HAP-1 (cell line): ENCODE data around the gene SYCE3.
A peak's percentile ranks its signal among the peaks of the same experiment; 100 is the strongest.

ENCODE experiments used
- DNase-seq, 2 experiments: peaks; one replicate each; pipeline ENCODE4 v3.0.0-alpha.2; 2016 to 2020; ENCODE audit warnings: low spot score in 2 of 2
- H3K27me3 ChIP-seq: fragments of 250-450 bp; sonication (Bioruptor Pico); 2 replicates; pipeline ENCODE4 v1.5.1; 2020; ENCODE audit warnings: low read depth, mild to moderate bottlenecking, moderate library complexity
- H3K36me3 ChIP-seq: fragments of 250-450 bp; sonication (Bioruptor Pico); replicated peaks from 2 replicates; pipeline ENCODE4 v1.5.1; 2020; ENCODE audit warnings: mild to moderate bottlenecking
- H3K4me1 ChIP-seq: fragments of 250-450 bp; sonication (Bioruptor Pico); 2 replicates; pipeline ENCODE4 v1.5.1; 2020; ENCODE audit warnings: mild to moderate bottlenecking
- H3K4me3 ChIP-seq: fragments of 250-450 bp; sonication (Bioruptor Pico); 2 replicates; pipeline ENCODE4 v1.5.1; 2020; ENCODE audit warnings: mild to moderate bottlenecking, moderate library complexity
- H3K9me3 ChIP-seq: fragments of 250-450 bp; sonication (Bioruptor Pico); 2 replicates; pipeline ENCODE4 v1.5.1; 2020; ENCODE audit warnings: mild to moderate bottlenecking, moderate library complexity
- in situ Hi-C: fragments of 300-500 bp; cut with MboI; formaldehyde crosslinking; loops from 3 replicates; pipeline ENCODE4 v1.14.3; 2020; ENCODE audit warnings: low sequenced_read_pairs, inconsistent platforms, mixed read lengths

SYCE3 gene

DNA sequence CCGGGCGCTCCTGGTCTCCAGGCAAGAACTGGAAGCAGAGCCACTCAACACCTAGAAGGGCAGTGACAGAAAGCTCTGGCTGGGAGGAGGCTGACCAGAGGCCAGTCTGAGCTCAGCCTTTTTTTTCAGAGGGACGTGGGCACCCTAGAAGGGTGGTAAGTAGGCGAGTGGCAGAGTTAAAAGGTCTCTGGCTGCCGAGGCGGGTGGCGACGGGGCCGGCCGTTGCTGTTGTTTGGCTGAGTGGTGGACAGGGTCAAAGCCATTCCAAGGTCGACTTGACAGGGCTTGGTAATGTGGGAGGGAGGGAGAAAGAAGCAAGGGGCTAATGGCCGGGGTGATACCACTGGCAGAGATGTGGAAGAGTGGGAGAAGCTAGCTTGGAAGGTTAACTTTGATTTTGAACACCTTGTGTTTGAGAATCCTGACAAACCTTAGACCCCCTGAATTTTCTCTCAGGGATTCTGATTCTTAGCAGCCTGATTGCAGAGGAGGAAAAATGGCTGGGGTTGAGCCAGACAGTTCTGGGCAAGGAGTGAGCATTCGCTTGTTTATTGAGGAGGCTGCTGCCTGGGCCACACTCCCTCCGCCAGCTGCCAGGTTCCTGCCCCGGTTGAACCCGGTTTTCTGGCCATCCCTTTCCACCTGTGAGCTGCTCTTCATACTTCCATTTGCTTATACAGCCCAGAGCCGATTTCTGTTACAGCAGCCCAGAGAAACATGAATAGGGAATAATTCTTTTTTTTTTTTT lies 868 bp upstream of the SYCE3 start:
- no peaks in the 10 kb centered on the region for H3K9me3 ChIP-seq
- no peak for DNase-seq
- H3K36me3 ChIP-seq = peaks cover 2% of the 10 kb centered on the region; the same call in 1 of the 2 replicates
- in situ Hi-C loops = no loop called here
- no peaks in the 10 kb centered on the region for H3K27me3 ChIP-seq
- H3K4me3 ChIP-seq = peak overlapping the region; percentile 57
- H3K4me1 ChIP-seq = 0 out of 2 replicates have a peak, but pooled peaks cover 6% of the 10 kb centered on the region

- no peak for DNase-seq
- Histone ChIP-seq H3K36me3 (no peaks in the 10 kb centered on the region), H3K9me3 (no peaks in the 10 kb centered on the region), H3K4me3 (no peak overlapping the region), H3K27me3 (no peaks in the 10 kb centered on the region), H3K4me1 (0 out of 2 replicates have a peak, but pooled peaks cover 6% of the 10 kb centered on the region)
- in situ Hi-C loops = no loop called here
Observed at GRCh38 chr22:50561401-50562358, 1.0 kb downstream of the SYCE3 start.

DNA sequence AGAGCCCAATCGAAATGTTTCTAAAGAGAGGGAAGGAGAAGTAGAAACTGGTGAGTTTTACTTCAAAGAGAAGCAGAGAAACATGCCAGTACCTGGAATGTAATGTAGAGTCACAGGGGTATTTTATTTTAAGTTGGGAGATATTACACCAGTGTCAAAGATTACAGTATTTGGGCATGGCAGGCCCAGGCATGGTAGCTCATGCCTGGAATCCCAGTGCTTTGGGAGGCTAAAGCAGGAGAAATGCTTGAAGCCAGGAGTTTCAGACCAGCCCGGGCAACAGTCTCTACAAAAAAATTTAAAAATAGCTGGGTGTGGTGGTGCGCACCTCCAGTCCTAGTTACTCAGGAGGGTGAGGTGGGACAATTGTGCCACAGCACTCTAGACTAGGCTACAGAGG lies 2.7 kb downstream of the SYCE3 start:
- Histone ChIP-seq H3K27me3 (no peaks in the 10 kb centered on the region), H3K9me3 (no peaks in the 10 kb centered on the region), H3K4me3 (no peak overlapping the region), H3K36me3 (no peaks in the 10 kb centered on the region), H3K4me1 (peaks cover 15% of the 10 kb centered on the region)
- in situ Hi-C loops = no loop called here
- no peak for DNase-seq

- H3K36me3 ChIP-seq = no peaks in the 10 kb centered on the region
- peaks cover 9% of the 10 kb centered on the region for H3K4me1 ChIP-seq
- in situ Hi-C loops = no loop called here
- H3K4me3 ChIP-seq = no peak overlapping the region
- H3K9me3 ChIP-seq = no peaks in the 10 kb centered on the region
- DNase-seq = no peak
- no peaks in the 10 kb centered on the region for H3K27me3 ChIP-seq
Observed at GRCh38 chr22:50556703-50557102, 6.0 kb downstream of the SYCE3 start.

DNA sequence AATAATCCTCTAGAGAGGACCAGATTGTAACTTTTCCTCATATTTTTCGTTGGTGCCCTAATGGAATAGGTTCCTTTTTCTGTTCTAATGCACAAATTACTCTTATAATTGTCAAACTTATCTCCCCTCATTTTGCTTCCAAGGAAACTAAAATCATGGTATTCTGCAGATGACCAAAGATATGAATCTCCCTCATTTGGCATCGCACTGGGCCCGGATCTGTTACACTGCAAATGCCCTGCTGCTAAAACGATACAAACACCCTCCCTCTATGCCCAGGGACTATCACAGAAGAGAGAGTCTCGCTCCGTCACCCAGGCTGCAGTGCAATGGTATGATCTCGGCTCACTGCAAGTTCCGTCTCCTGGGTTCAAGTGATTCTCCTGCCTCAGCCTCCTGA lies 9.4 kb downstream of the SYCE3 start:
- no peak overlapping the region for H3K4me3 ChIP-seq
- peaks cover 9% of the 10 kb centered on the region for H3K4me1 ChIP-seq
- H3K36me3 ChIP-seq = no peaks in the 10 kb centered on the region
- no peaks in the 10 kb centered on the region for H3K27me3 ChIP-seq
- DNase-seq = no peak
- H3K9me3 ChIP-seq = no peaks in the 10 kb centered on the region; the same call in 1 of the 2 replicates
- in situ Hi-C loops = no loop called here

- Histone ChIP-seq H3K4me1 (peaks cover 8% of the 10 kb centered on the region), H3K9me3 (no peaks in the 10 kb centered on the region; the same call in 1 of the 2 replicates), H3K36me3 (no peaks in the 10 kb centered on the region), H3K4me3 (no peak overlapping the region), H3K27me3 (no peaks in the 10 kb centered on the region)
- no peak for DNase-seq
- in situ Hi-C loops = no loop called here
Observed at GRCh38 chr22:50551160-50551752, 11.5 kb downstream of the SYCE3 start.

GRCh38 chr22:50550395-50550794 lies 12.3 kb downstream of the SYCE3 start:
- Histone ChIP-seq H3K27me3 (no peaks in the 10 kb centered on the region), H3K36me3 (no peaks in the 10 kb centered on the region), H3K4me1 (peaks cover 4% of the 10 kb centered on the region), H3K9me3 (no peaks in the 10 kb centered on the region; the same call in 1 of the 2 replicates), H3K4me3 (no peak overlapping the region)
- no peak for DNase-seq
- in situ Hi-C loops = no loop called here

DNA sequence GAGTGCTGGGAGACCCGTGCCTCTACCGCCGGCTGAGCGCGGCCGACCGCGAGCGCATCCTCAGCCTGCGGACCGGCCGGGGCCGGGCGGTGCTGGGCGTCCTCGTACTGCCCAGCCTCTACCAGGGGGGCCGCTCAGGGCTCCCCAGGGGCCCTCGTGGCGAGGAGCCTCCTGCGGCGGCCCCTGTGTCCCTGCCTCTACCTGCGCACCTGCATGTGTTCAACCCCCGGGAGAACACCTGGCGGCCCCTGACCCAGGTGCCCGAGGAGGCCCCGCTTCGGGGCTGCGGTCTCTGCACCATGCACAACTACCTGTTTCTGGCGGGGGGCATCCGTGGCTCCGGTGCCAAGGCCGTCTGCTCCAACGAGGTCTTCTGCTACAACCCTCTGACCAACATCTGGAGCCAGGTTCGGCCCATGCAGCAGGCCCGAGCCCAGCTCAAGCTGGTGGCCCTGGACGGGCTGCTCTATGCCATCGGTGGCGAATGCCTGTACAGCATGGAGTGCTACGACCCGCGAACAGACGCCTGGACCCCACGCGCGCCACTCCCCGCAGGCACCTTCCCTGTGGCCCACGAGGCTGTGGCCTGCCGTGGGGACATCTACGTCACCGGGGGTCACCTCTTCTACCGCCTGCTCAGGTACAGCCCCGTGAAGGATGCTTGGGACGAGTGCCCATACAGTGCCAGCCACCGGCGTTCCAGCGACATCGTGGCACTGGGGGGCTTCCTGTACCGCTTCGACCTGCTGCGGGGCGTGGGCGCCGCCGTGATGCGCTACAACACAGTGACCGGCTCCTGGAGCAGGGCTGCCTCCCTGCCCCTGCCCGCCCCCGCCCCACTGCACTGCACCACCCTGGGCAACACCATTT lies 13.6 kb downstream of the SYCE3 start:
- H3K4me3 ChIP-seq = no peak overlapping the region
- no peaks in the 10 kb centered on the region for H3K27me3 ChIP-seq
- H3K9me3 ChIP-seq = no peaks in the 10 kb centered on the region; the same call in 1 of the 2 replicates
- no peak for DNase-seq
- H3K4me1 ChIP-seq = 0 out of 2 replicates have a peak, but pooled peaks cover 3% of the 10 kb centered on the region
- in situ Hi-C loops = no loop called here
- H3K36me3 ChIP-seq = no peaks in the 10 kb centered on the region

DNA sequence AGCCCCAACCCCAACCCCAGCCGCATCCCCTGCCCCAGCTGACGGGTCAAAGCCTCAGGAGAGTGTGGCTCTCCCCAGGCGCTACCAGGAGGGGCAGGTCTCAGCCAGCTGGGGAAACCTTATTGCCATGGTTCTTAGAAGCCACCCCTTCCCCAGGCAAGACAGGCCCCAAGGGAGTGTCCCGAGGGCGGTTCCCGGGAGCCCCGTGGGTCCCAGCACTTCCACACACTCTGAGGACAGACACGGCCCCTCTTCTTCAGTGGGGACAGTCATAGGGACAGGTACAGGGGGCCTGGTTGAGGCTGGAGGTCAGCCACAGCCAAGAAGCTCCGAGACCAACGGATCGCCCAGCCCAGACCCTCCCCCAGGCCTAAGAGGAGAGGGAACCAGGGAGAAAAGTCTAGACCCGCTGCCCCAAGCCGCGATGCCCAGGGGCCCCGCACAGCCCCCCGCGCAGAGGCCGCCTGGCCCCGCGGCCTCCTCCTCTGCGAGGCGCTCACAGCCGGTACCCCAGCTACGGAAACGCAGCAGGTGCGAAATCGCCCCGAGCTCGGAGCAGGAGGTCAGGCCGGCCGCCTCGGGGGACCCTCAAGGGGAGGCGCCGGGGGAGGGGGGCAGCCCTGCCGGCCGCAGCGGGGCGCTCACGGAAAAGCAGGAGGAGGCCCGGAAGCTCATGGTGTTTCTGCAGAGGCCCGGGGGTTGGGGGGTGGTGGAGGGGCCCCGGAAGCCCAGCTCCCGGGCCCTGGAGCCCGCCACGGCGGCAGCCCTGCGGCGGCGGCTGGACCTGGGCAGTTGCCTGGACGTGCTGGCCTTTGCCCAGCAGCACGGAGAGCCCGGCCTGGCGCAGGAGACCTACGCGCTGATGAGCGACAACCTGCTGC lies 14.4 kb downstream of the SYCE3 start:
- Histone ChIP-seq H3K27me3 (no peaks in the 10 kb centered on the region), H3K4me3 (no peak overlapping the region), H3K9me3 (no peaks in the 10 kb centered on the region; the same call in 1 of the 2 replicates), H3K36me3 (no peaks in the 10 kb centered on the region), H3K4me1 (peaks cover 6% of the 10 kb centered on the region; the same call in 1 of the 2 replicates)
- in situ Hi-C loops = no loop called here
- DNase-seq = no peak

GRCh38 chr22:50547263-50547985 lies 15.3 kb downstream of the SYCE3 start:
- no peak overlapping the region for H3K4me3 ChIP-seq
- peaks cover 6% of the 10 kb centered on the region; the same call in 1 of the 2 replicates for H3K4me1 ChIP-seq
- no peak for DNase-seq
- no peaks in the 10 kb centered on the region; the same call in 1 of the 2 replicates for H3K9me3 ChIP-seq
- in situ Hi-C loops = no loop called here
- H3K27me3 ChIP-seq = no peaks in the 10 kb centered on the region
- H3K36me3 ChIP-seq = no peaks in the 10 kb centered on the region

- Histone ChIP-seq H3K4me3 (no peak overlapping the region), H3K27me3 (no peaks in the 10 kb centered on the region), H3K9me3 (no peaks in the 10 kb centered on the region; the same call in 1 of the 2 replicates), H3K4me1 (peaks cover 6% of the 10 kb centered on the region; the same call in 1 of the 2 replicates), H3K36me3 (no peaks in the 10 kb centered on the region)
- no peak for DNase-seq
- in situ Hi-C loops = no loop called here
Observed at GRCh38 chr22:50546326-50547262, 16.1 kb downstream of the SYCE3 start.
